ENCODE measurements around the gene MCF2L.

Gene MCF2L

DNA sequence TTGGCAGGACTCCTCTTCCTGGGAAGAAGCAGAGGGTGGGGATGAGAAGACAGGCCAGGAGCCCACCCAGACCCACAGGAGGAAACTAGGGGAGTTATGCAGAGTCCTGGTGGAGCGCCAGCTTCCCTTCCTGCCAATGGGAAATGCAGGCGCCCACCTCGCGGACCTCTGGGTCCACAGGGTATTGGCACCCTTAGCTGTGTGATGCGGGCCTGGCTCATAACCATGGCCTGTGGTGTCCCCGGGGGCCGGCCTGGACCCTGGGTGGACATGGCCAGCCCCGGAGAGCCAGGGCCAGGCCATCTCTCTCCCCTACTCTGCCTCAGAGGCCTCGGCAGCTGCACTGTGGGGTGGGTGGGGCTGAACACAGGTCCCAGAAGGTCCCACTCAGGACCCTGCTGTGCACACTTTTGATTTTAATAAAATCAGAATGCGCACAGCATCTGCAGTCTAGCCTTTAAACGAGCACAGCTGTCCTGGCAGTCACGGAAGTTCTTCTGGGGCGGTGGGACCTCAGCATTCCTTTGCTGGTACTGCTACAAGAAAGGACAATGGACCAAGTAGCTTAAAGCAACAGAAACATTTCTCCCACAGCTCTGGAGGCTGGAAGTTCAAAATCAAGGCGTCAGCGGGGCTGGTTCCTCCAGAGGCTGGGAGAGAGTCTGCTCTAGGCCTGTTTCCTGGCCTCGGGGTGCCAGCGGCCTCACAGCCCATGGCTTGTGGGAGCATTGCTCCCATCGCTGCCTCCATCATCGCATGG, 155.4 kb downstream of the MCF2L start:
- Histone ChIP-seq H3K79me1 (replicated peaks; ENCODE audit: low read length, poor library complexity, severe bottlenecking) (no peaks in the 10 kb centered on the region), H2BK12ac (ENCODE audit: low read length in 2 of 2) (no peak overlapping the region), H3K14ac (ENCODE audit: low read length in 2 of 2) (no peak overlapping the region), H2BK120ac (ENCODE audit: low read depth, low read length) (no peak overlapping the region), H3K27ac (ENCODE audit: low read length, poor library complexity, severe bottlenecking) (no peak overlapping the region), H3K36me3 (ENCODE audit: control insufficient read depth in 1 of 2, insufficient read depth in 2 of 2, low read depth in 1 of 2, low read length in 2 of 2) (peaks cover 0 to 3% of the 10 kb centered on the region in 2 experiments), H3K4me3 (ENCODE audit: insufficient read depth in 1 of 2, low read depth in 1 of 2, low read length in 2 of 2) (no peak overlapping the region), H4K8ac (ENCODE audit: low read length) (no peak overlapping the region), H3K4me1 (ENCODE audit: control insufficient read depth, insufficient read depth, low read depth, low read length) (peaks cover 9% of the 10 kb centered on the region), H3K23ac (ENCODE audit: low read length in 2 of 2) (no peak overlapping the region), H3K9ac (ENCODE audit: low read length) (no peak overlapping the region), H2BK15ac (ENCODE audit: low read depth, poor library complexity, severe bottlenecking) (no peak overlapping the region), H3K18ac (ENCODE audit: low read depth in 1 of 2, low read length in 2 of 2) (no peak overlapping the region), H2BK5ac (ENCODE audit: low read depth, low read length, poor library complexity, severe bottlenecking) (no peak overlapping the region), H2AK5ac (ENCODE audit: low read length, severe bottlenecking) (no peak overlapping the region), H4K91ac (ENCODE audit: low read length) (no peak overlapping the region), H3K4me2 (ENCODE audit: low read length, poor library complexity, severe bottlenecking) (no peak overlapping the region), H3K9me3 (ENCODE audit: control insufficient read depth, low read length) (no peaks in the 10 kb centered on the region), H3K4ac (ENCODE audit: low read depth in 1 of 2, low read length in 2 of 2) (no peak overlapping the region), H3K27me3 (ENCODE audit: control insufficient read depth in 1 of 2, insufficient read depth in 1 of 2, low read length in 2 of 2) (peaks cover 18 to 27% of the 10 kb centered on the region in 2 experiments), H2AFZ (ENCODE audit: low read depth, low read length) (no peak overlapping the region)
- WGBS = 94% methylated on average over 19 of the region's 19 CpGs
- no peak for DNase-seq

DNA sequence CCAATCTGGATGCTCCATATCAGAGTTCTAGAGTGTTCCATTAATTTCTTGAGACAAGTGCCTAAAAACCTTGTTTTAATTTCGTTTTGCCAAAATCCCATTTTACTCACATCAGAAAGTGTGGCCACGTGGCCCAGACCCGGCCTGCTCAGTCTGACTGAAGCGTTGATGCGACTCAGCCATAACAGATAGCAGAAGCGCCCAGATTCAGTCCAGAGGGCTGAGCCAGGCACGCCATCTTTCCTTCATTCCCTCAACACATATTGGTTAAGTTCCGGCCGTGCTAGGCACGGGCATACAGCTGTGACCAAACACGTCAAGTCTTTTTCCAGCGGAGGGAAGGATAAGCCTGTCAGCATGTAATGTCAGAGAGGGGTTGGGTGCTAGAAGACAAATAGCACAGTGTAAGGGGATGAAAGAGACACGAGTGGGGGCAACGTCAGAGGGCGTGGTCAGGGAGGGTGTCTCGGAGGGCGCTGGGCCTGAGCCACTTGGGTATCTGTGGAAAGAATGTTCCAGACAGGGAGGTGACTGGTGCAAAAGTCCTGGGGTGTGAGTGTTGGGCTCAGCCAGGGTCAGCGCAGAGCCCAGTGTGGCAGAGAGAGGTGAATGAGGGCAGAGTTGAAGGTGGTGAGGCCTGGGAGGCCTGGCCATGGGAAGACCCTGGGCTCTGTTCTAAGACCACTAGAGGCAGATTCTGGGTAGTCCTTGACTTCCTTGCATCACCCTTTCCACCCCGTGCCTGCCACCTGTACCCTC, 156.7 kb downstream of the MCF2L start:
- Histone ChIP-seq H3K9me3 (ENCODE audit: control insufficient read depth, low read length) (no peaks in the 10 kb centered on the region), H3K18ac (ENCODE audit: low read depth in 1 of 2, low read length in 2 of 2) (no peak overlapping the region), H4K8ac (ENCODE audit: low read length) (no peak overlapping the region), H3K4me2 (ENCODE audit: low read length, poor library complexity, severe bottlenecking) (no peak overlapping the region), H3K23ac (ENCODE audit: low read length in 2 of 2) (no peak overlapping the region), H3K4me3 (ENCODE audit: insufficient read depth in 1 of 2, low read depth in 1 of 2, low read length in 2 of 2) (no peak overlapping the region), H2AK5ac (ENCODE audit: low read length, severe bottlenecking) (no peak overlapping the region), H2BK5ac (ENCODE audit: low read depth, low read length, poor library complexity, severe bottlenecking) (no peak overlapping the region), H4K91ac (ENCODE audit: low read length) (no peak overlapping the region), H3K27me3 (ENCODE audit: control insufficient read depth in 1 of 2, insufficient read depth in 1 of 2, low read length in 2 of 2) (peaks cover 14 to 15% of the 10 kb centered on the region in 2 experiments), H3K14ac (ENCODE audit: low read length in 2 of 2) (no peak overlapping the region), H3K36me3 (ENCODE audit: control insufficient read depth in 1 of 2, insufficient read depth in 2 of 2, low read depth in 1 of 2, low read length in 2 of 2) (peaks cover 0 to 8% of the 10 kb centered on the region in 2 experiments), H3K9ac (ENCODE audit: low read length) (no peak overlapping the region), H3K27ac (ENCODE audit: low read length, poor library complexity, severe bottlenecking) (no peak overlapping the region), H2BK12ac (ENCODE audit: low read length in 2 of 2) (no peak overlapping the region), H2AFZ (ENCODE audit: low read depth, low read length) (no peak overlapping the region), H3K4ac (ENCODE audit: low read depth in 1 of 2, low read length in 2 of 2) (no peak overlapping the region), H3K79me1 (replicated peaks; ENCODE audit: low read length, poor library complexity, severe bottlenecking) (no peaks in the 10 kb centered on the region), H2BK120ac (ENCODE audit: low read depth, low read length) (no peak overlapping the region), H2BK15ac (ENCODE audit: low read depth, poor library complexity, severe bottlenecking) (no peak overlapping the region), H3K4me1 (ENCODE audit: control insufficient read depth, insufficient read depth, low read depth, low read length) (peaks cover 9% of the 10 kb centered on the region)
- WGBS = 89% methylated on average over 18 of the region's 19 CpGs
- DNase-seq = no peak

DNA sequence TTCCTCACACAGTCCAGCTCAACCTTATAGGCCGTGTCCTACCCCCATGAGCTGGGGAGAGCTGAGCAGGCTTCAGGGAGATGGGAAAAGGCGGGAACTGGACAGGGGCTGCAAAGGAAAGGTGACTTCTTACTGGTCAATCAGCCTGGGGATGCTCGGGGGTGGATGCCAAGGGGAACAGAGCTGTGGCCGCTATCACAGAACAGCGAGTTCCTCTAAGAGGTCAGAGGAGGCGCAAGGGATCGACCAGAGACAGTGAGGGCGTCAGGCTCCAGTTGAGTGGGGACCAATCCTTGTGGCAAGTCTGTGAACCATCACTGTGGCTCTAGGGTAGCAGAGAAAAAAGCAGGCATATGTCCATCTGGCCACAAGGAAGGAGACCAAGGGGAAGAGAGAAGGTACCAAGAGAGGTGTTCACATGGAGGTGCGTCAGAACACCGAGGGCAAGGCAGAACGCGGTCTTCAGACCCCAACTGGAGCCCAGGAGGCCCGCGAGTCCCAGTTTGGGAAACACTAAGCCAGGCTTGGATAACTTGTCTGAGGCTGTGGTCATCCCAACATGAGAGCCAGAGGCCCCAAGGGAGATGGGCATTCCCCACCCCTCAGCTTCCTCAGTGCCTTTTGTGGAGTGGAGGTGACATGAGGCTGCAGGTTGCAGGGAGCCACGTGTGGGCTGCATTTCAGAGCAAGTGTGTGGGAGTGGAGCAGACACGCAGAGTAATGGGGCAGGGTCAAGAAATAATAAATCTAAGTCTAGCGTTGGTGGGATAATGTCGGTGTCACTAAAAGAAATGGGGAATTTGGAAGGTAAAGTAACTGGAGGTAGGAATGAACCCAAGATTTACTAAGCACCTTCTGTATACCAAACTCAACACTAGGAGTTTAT, 157.5 kb downstream of the MCF2L start:
- WGBS = 86% methylated on average over 16 of the region's 18 CpGs

More for the DNA sequence above, 157.5 kb downstream of the MCF2L start:
- no peak overlapping the region for H3K18ac ChIP-seq (ENCODE audit: low read depth in 1 of 2, low read length in 2 of 2)
- H2BK120ac ChIP-seq (ENCODE audit: low read depth, low read length) = no peak overlapping the region
- no peak overlapping the region for H2BK12ac ChIP-seq (ENCODE audit: low read length in 2 of 2)
- H3K14ac ChIP-seq (ENCODE audit: low read length in 2 of 2) = no peak overlapping the region
- no peaks in the 10 kb centered on the region for H3K9me3 ChIP-seq (ENCODE audit: control insufficient read depth, low read length)
- no peak overlapping the region for H3K23ac ChIP-seq (ENCODE audit: low read length in 2 of 2)
- no peak overlapping the region for H4K91ac ChIP-seq (ENCODE audit: low read length)
- no peak for DNase-seq
- H2BK15ac ChIP-seq (ENCODE audit: low read depth, poor library complexity, severe bottlenecking) = no peak overlapping the region
- no peak overlapping the region for H3K4me3 ChIP-seq (ENCODE audit: insufficient read depth in 1 of 2, low read depth in 1 of 2, low read length in 2 of 2)
- H2AK5ac ChIP-seq (ENCODE audit: low read length, severe bottlenecking) = no peak overlapping the region
- no peak overlapping the region for H4K8ac ChIP-seq (ENCODE audit: low read length)
- H3K36me3 ChIP-seq (ENCODE audit: control insufficient read depth in 1 of 2, insufficient read depth in 2 of 2, low read depth in 1 of 2, low read length in 2 of 2) = peaks cover 0 to 8% of the 10 kb centered on the region in 2 experiments
- H3K4me2 ChIP-seq (ENCODE audit: low read length, poor library complexity, severe bottlenecking) = no peak overlapping the region
- H2BK5ac ChIP-seq (ENCODE audit: low read depth, low read length, poor library complexity, severe bottlenecking) = no peak overlapping the region
- no peak overlapping the region for H3K4ac ChIP-seq (ENCODE audit: low read depth in 1 of 2, low read length in 2 of 2)
- H3K27ac ChIP-seq (ENCODE audit: low read length, poor library complexity, severe bottlenecking) = no peak overlapping the region
- H3K79me1 ChIP-seq (replicated peaks; ENCODE audit: low read length, poor library complexity, severe bottlenecking) = no peaks in the 10 kb centered on the region
- H2AFZ ChIP-seq (ENCODE audit: low read depth, low read length) = no peak overlapping the region
- H3K27me3 ChIP-seq (ENCODE audit: control insufficient read depth in 1 of 2, insufficient read depth in 1 of 2, low read length in 2 of 2) = peaks cover 12 to 21% of the 10 kb centered on the region in 2 experiments
- H3K9ac ChIP-seq (ENCODE audit: low read length) = no peak overlapping the region
- peaks cover 9% of the 10 kb centered on the region for H3K4me1 ChIP-seq (ENCODE audit: control insufficient read depth, insufficient read depth, low read depth, low read length)

Measured in mesenchymal stem cell (in vitro differentiated cells and primary cell).